ENCODE measurements around the gene HES4. TPM values are rescaled to one million over a fixed set of nuclear protein-coding genes. Genes with fewer than 3 reads are reported as not detected.
A peak's percentile ranks its signal among the peaks of the same experiment; 100 is the strongest.
"Not testable (repeated sequence)": the region's sequence is repeated elsewhere in the genome, so short reads cannot be mapped to it uniquely, and the experiment has no call there.

HES4 gene
- total and polyA plus RNA-seq, 4 donors = 3.6 to 82.3 (median 39.4) TPM

GRCh38 chr1:1013922-1014648, 14.2 kb upstream of the HES4 start:
- 63 to 69% methylated on average over 39 to 41 of the region's 41 CpGs for WGBS, 2 donors
- DNase-seq = peak in 1 of 2 donors; percentile 61
- H3K4me3 ChIP-seq (ENCODE audit: low read length in 2 of 2) = no peak overlapping the region
- H3K27me3 ChIP-seq (ENCODE audit: control insufficient read depth in 1 of 2, insufficient read depth in 2 of 2, low read length in 1 of 2) = no peaks in the 10 kb centered on the region
- ATAC-seq (ENCODE audit: low FRiP score) = peak; percentile 42
- H3K36me3 ChIP-seq (ENCODE audit: control insufficient read depth in 1 of 2, insufficient read depth in 2 of 2, low read length in 1 of 2) = no peaks in the 10 kb centered on the region
- H3K4me1 ChIP-seq (ENCODE audit: control insufficient read depth in 1 of 2, insufficient read depth in 2 of 2, low read length in 2 of 2) = no peaks in the 10 kb centered on the region
- no peak overlapping the region for H3K27ac ChIP-seq (ENCODE audit: low read depth in 1 of 2, low read length in 2 of 2)
- H3K9me3 ChIP-seq (ENCODE audit: control insufficient read depth, low read length) = no peaks in the 10 kb centered on the region
- intact Hi-C loops (cut with DNase I) = no loop called here

GRCh38 chr1:1013105-1013921, 13.4 kb upstream of the HES4 start, which contains the start of gene ISG15:
Gene ISG15, plus strand, starts transcription at chr1:1013497. Its CDS starts 77 bp downstream, at chr1:1013574.
- Histone ChIP-seq H3K9me3 (ENCODE audit: control insufficient read depth, low read length) (no peaks in the 10 kb centered on the region), H3K4me3 (ENCODE audit: low read length in 2 of 2) (peak within 1 kb of the TSS; percentile 73 to 80), H3K27ac (ENCODE audit: low read depth in 1 of 2, low read length in 2 of 2) (peak within 1 kb of the TSS in 1 of 2 donors; percentile 49), H3K4me1 (ENCODE audit: control insufficient read depth in 1 of 2, insufficient read depth in 2 of 2, low read length in 2 of 2) (no peaks in the 10 kb centered on the region), H3K27me3 (ENCODE audit: control insufficient read depth in 1 of 2, insufficient read depth in 2 of 2, low read length in 1 of 2) (no peaks in the 10 kb centered on the region), H3K36me3 (ENCODE audit: control insufficient read depth in 1 of 2, insufficient read depth in 2 of 2, low read length in 1 of 2) (no peaks in the 10 kb centered on the region)
- WGBS, 2 donors = 1 to 2% methylated on average over 30 of the region's 30 CpGs
- intact Hi-C loops (cut with DNase I) = no loop called here
- ATAC-seq (ENCODE audit: low FRiP score) = peak; percentile 94
- DNase-seq = peak; percentile 95 to 96

GRCh38 chr1:1012736-1013104, 12.8 kb upstream of the HES4 start:
- peak overlapping the region; percentile 73 to 80 for H3K4me3 ChIP-seq (ENCODE audit: low read length in 2 of 2)
- H3K9me3 ChIP-seq (ENCODE audit: control insufficient read depth, low read length); intact Hi-C loops (cut with DNase I); H3K27me3 ChIP-seq (ENCODE audit: control insufficient read depth in 1 of 2, insufficient read depth in 2 of 2, low read length in 1 of 2); DNase-seq; H3K27ac ChIP-seq (ENCODE audit: low read depth in 1 of 2, low read length in 2 of 2); ATAC-seq (ENCODE audit: low FRiP score); H3K4me1 ChIP-seq (ENCODE audit: control insufficient read depth in 1 of 2, insufficient read depth in 2 of 2, low read length in 2 of 2); H3K36me3 ChIP-seq (ENCODE audit: control insufficient read depth in 1 of 2, insufficient read depth in 2 of 2, low read length in 1 of 2): not testable (repeated sequence)
- 63 to 70% methylated on average over 13 of the region's 13 CpGs for WGBS, 2 donors

DNA sequence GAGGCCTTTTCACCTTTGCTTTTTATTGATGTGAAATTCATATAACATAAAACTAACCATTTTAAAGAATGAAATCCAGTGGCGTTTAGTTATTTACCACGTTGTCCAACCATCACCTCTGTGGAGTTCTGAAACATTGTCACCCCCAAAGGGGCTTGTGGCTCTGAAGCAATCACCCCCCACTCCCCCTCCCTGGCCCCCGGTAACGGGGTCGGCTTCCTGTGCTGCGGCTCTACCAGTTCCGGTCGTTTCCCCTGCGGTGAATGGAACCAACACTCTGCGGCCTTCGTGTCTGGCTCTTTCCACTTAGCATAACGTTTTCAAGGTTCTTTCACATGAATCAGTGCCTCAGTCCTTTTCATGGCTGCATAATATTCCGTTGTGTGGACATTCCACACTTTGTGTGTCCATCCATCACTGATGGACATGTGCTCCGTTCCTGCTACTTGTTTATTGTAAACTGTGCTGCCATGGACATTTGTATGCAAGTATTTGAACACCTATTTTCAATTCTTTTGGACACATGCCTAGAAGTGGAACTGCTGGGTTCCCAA, 11.6 kb upstream of the HES4 start:
- 87 to 88% methylated on average over 14 of the region's 14 CpGs for WGBS, 2 donors

GRCh38 chr1:1010131-1010530, 10.2 kb upstream of the HES4 start:
- 93 to 97% methylated on average over 8 of the region's 8 CpGs for WGBS, 2 donors
- H3K36me3 ChIP-seq (ENCODE audit: control insufficient read depth in 1 of 2, insufficient read depth in 2 of 2, low read length in 1 of 2); H3K9me3 ChIP-seq (ENCODE audit: control insufficient read depth, low read length); intact Hi-C loops (cut with DNase I); H3K4me3 ChIP-seq (ENCODE audit: low read length in 2 of 2); H3K27ac ChIP-seq (ENCODE audit: low read depth in 1 of 2, low read length in 2 of 2); DNase-seq; ATAC-seq (ENCODE audit: low FRiP score); H3K4me1 ChIP-seq (ENCODE audit: control insufficient read depth in 1 of 2, insufficient read depth in 2 of 2, low read length in 2 of 2); H3K27me3 ChIP-seq (ENCODE audit: control insufficient read depth in 1 of 2, insufficient read depth in 2 of 2, low read length in 1 of 2): not testable (repeated sequence)

More for the DNA sequence above, 11.6 kb upstream of the HES4 start:
- DNase-seq (no peak), ATAC-seq (ENCODE audit: low FRiP score) (no peak)
- no peak overlapping the region for H3K4me3 ChIP-seq (ENCODE audit: low read length in 2 of 2)
- intact Hi-C loops (cut with DNase I) = no loop called here
- H3K4me1 ChIP-seq (ENCODE audit: control insufficient read depth in 1 of 2, insufficient read depth in 2 of 2, low read length in 2 of 2) = no peaks in the 10 kb centered on the region
- H3K9me3 ChIP-seq (ENCODE audit: control insufficient read depth, low read length) = no peaks in the 10 kb centered on the region
- no peak overlapping the region for H3K27ac ChIP-seq (ENCODE audit: low read depth in 1 of 2, low read length in 2 of 2)
- no peaks in the 10 kb centered on the region for H3K36me3 ChIP-seq (ENCODE audit: control insufficient read depth in 1 of 2, insufficient read depth in 2 of 2, low read length in 1 of 2)
- H3K27me3 ChIP-seq (ENCODE audit: control insufficient read depth in 1 of 2, insufficient read depth in 2 of 2, low read length in 1 of 2) = no peaks in the 10 kb centered on the region

DNA sequence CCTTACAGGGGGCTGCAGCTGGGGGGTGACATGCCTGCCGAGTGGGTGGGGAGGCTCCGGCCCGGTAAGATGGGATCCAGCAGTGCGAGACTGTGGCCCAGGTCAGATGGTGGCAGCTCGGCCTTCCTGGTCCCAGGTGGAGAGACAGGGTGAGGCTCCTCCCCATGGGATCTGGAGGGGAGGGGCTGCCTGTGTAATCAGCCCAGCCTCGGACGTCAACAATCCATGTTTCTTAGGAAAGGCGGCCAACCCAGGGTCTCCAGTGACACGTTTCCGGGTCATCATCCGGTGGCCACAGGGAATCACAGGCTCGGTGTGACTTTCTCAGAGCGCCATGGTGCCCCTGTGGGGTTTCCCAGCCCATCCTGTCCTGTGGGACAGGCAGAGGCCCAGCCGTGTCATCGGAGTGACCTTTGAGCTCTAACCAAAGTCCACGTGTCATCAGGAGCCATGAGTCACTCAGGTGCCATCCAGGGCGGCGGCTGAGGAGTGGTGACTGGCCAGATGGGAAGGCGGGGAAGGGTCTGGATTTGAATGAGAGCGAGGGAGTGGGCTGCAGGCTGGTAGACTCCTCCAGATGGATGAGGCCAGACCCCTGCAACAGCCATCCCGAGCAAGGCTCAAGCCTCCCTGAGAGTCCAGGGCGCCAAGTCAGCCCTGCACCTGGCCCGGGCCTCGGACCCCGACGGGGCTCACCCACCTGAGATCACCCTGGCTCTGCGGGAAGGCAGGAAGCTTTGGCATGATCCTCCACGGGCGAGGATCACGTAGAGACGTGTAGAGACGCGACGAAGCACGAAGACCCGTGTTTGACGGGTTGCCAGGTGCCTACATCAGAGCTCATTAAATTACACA, 6.6 kb upstream of the HES4 start:
- no peak for ATAC-seq (ENCODE audit: low FRiP score)
- Histone ChIP-seq H3K9me3 (ENCODE audit: control insufficient read depth, low read length) (no peaks in the 10 kb centered on the region), H3K4me1 (ENCODE audit: control insufficient read depth in 1 of 2, insufficient read depth in 2 of 2, low read length in 2 of 2) (no peaks in the 10 kb centered on the region), H3K27ac (ENCODE audit: low read depth in 1 of 2, low read length in 2 of 2) (no peak overlapping the region), H3K36me3 (ENCODE audit: control insufficient read depth in 1 of 2, insufficient read depth in 2 of 2, low read length in 1 of 2) (no peaks in the 10 kb centered on the region), H3K4me3 (ENCODE audit: low read length in 2 of 2) (no peak overlapping the region), H3K27me3 (ENCODE audit: control insufficient read depth in 1 of 2, insufficient read depth in 2 of 2, low read length in 1 of 2) (no peaks in the 10 kb centered on the region)
- WGBS, 2 donors = 77 to 81% methylated on average over 36 to 37 of the region's 37 CpGs
- no peak for DNase-seq
- intact Hi-C loops (cut with DNase I) = loop anchor here in 1 of 2 donors (10.0 kb wide), 1 partner anchor 82 kb away; the partner anchor contains the start of gene SAMD11

DNA sequence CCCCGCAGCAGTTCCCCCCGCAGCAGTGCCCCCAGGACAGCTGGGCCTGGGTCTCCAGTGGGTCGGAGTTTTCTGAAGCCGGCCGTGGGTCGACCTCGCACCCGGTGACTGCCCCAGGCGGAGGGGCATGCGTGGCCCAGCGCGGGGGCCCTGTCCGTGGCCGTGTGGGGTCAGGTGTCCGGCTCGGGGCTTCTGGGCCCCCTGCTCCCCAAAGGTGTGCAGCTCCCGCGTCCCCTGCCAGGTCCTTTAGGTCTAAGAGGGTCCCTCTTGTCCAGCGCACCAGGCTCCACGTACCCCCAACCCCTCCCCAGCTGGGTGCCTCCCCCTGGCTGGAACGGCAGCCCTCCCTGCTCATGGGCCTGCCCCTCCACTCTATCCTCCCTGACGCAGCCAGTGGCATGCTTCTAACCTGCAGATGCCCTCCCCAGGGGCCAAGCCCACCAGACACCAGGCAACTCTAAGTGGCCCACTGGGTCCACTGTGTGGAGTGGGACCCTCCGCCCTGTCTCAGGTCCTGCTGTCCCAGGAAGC, 5.9 kb upstream of the HES4 start:
- Histone ChIP-seq H3K36me3 (ENCODE audit: control insufficient read depth in 1 of 2, insufficient read depth in 2 of 2, low read length in 1 of 2) (no peaks in the 10 kb centered on the region), H3K9me3 (ENCODE audit: control insufficient read depth, low read length) (no peaks in the 10 kb centered on the region), H3K4me3 (ENCODE audit: low read length in 2 of 2) (no peak overlapping the region), H3K27me3 (ENCODE audit: control insufficient read depth in 1 of 2, insufficient read depth in 2 of 2, low read length in 1 of 2) (no peaks in the 10 kb centered on the region), H3K27ac (ENCODE audit: low read depth in 1 of 2, low read length in 2 of 2) (no peak overlapping the region), H3K4me1 (ENCODE audit: control insufficient read depth in 1 of 2, insufficient read depth in 2 of 2, low read length in 2 of 2) (no peaks in the 10 kb centered on the region)
- WGBS, 2 donors = 26 to 34% methylated on average over 22 to 23 of the region's 23 CpGs
- no peak for DNase-seq
- ATAC-seq (ENCODE audit: low FRiP score) = no peak
- intact Hi-C loops (cut with DNase I) = loop anchor here in 1 of 2 donors (10.0 kb wide), 1 partner anchor 81 kb away; the partner anchor contains the start of gene SAMD11

Measured in aorta (tissue), 5 donors.